Cardiac muscle cell (in vitro differentiated cells and primary cell): ENCODE data around the gene ZSCAN30. TPM values are rescaled to one million over a fixed set of nuclear protein-coding genes. Genes with fewer than 3 reads are reported as not detected.

Source experiments
- DNase-seq, 2 donors: peaks; one replicate each; pipeline versions ENCODE4 v3.0.0 to v3.0.0-alpha.2; 2010 to 2017; ENCODE audit warnings: low read depth in 1 of 2, low spot score in 1 of 2
- H3K27ac ChIP-seq: fragments of 200-600 bp; sonication (generic); 2 replicates; pipeline ENCODE4 v1.5.1; 2016
- H3K27me3 ChIP-seq: fragments of 200-600 bp; sonication (generic); 2 replicates; pipeline ENCODE4 v1.6.0; 2016; ENCODE audit warnings: control low read depth
- H3K36me3 ChIP-seq: fragments of 200-600 bp; sonication (generic); 2 replicates; pipeline ENCODE4 v1.5.1; 2016; ENCODE audit warnings: control low read depth
- H3K4me1 ChIP-seq: fragments of 200-600 bp; sonication (generic); 2 replicates; pipeline ENCODE4 v1.8.1; 2017; ENCODE audit warnings: low read depth, mild to moderate bottlenecking, mixed run types
- H3K4me3 ChIP-seq: fragments of 200-600 bp; sonication (generic); 2 replicates; pipeline ENCODE4 v1.5.1; 2016; ENCODE audit warnings: mild to moderate bottlenecking
- H3K9me3 ChIP-seq: fragments of 200-600 bp; sonication (generic); 2 replicates; pipeline ENCODE4 v1.5.1; 2017; ENCODE audit warnings: low read depth, mild to moderate bottlenecking, control low read depth
- CTCF ChIP-seq: IDR thresholded peaks from 2 replicates; pipeline ENCODE4 v1.5.1; 2012; ENCODE audit warnings: low read depth, mild to moderate bottlenecking, low read length
- polyA plus RNA-seq: library from polyadenylated mRNA; unstranded; fragments of >200 nt; fragmentation: Nextera tagmentation; extraction: Ambion mirVana; gene quantifications from 2 replicates; pipeline ENCODE4 v1.2.1, GENCODE V29; 2016
- total RNA-seq: library from RNA; depleted of rRNA; stranded (reverse); fragments of >200 nt; gene quantifications from 2 replicates; pipeline ENCODE4 v1.2.3, GENCODE V29; 2016

Gene ZSCAN30
- total and polyA plus RNA-seq, 2 experiments from 2014 or later = 19.5 to 29.5 TPM

- peaks cover under 1% of the 10 kb centered on the region for H3K36me3 ChIP-seq
- TF ChIP-seq CTCF = no peak
- no peaks in the 10 kb centered on the region for H3K9me3 ChIP-seq
- no peak for DNase-seq
- no peaks in the 10 kb centered on the region for H3K4me1 ChIP-seq
- H3K27me3 ChIP-seq = no peaks in the 10 kb centered on the region
- H3K27ac ChIP-seq = no peak overlapping the region
- H3K4me3 ChIP-seq = no peak overlapping the region
These were observed 22.2 kb downstream of the ZSCAN30 start for GRCh38 chr18:35267809-35268208.

DNA sequence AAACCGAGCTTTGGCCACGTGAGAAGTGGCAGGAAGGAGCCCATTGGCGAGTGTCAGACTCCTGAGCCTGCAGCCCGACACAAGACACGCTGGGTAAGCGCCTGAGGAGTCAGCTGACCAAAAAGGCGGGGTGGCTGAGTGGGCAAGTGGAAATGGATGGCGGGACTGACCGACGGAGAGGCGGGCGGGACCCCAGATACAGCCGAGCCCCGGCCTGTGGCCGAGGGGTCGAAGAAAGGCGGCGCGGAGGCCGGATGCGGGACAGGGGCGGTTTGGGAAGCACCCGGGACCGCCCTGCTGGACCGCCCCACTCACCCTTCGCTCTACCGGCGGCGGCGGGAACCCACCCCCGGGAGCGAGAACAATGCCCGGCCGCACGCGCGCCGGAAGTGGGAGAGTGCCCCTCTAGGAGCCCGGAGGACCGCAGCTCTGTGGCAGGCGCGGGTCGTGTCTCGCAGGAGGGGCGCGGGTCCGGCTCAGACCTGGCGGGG lies 22.8 kb downstream of the ZSCAN30 start:
- H3K4me3 ChIP-seq = no peak overlapping the region
- H3K9me3 ChIP-seq = no peaks in the 10 kb centered on the region
- TF ChIP-seq CTCF = no peak
- no peaks in the 10 kb centered on the region for H3K27me3 ChIP-seq
- H3K27ac ChIP-seq = no peak overlapping the region
- H3K36me3 ChIP-seq = peaks cover 3% of the 10 kb centered on the region
- H3K4me1 ChIP-seq = no peaks in the 10 kb centered on the region
- DNase-seq = peak in 1 of 2 donors; percentile 83

GRCh38 chr18:35264409-35264808 lies 25.6 kb downstream of the ZSCAN30 start:
- Histone ChIP-seq H3K9me3 (no peaks in the 10 kb centered on the region), H3K4me1 (no peaks in the 10 kb centered on the region), H3K36me3 (peaks cover 7% of the 10 kb centered on the region), H3K27ac (no peak overlapping the region), H3K27me3 (no peaks in the 10 kb centered on the region), H3K4me3 (no peak overlapping the region)
- no peak for TF ChIP-seq CTCF
- DNase-seq = no peak

GRCh38 chr18:35256947-35257346 lies 33.1 kb downstream of the ZSCAN30 start:
- H3K4me3 ChIP-seq = no peak overlapping the region
- H3K9me3 ChIP-seq = no peaks in the 10 kb centered on the region
- no peak for DNase-seq
- H3K36me3 ChIP-seq = peaks cover 22% of the 10 kb centered on the region
- no peak overlapping the region for H3K27ac ChIP-seq
- H3K27me3 ChIP-seq = no peaks in the 10 kb centered on the region
- no peaks in the 10 kb centered on the region for H3K4me1 ChIP-seq
- TF ChIP-seq CTCF = no peak

DNA sequence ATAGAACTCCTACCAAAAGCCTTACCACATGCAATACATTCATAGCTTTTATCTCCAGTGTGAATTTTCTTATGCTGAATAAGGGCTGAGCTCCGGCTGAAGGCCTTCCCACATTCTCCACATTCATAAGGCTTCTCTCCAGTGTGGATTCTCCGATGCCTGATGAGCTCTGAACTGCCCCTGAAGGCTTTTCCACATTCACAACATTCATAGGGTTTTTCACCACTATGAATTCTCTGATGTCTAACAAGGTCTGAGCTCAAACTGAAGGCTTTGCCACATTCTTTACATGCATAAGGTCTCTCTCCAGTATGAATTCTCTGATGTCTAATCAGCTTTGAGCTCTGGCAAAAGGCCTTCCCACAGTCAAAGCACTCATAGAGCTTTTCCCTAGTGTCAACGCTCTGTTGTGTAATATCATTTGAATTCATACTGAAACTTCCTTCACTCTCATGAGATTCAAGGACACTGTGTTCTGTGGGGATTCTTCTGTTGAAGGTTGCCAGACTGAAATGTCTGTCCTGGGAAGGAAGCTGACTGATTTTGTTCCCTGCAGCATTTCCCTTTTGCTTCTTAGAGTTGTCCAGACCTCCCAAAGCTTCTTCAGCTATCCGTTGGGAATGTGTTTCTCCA lies 36.3 kb downstream of the ZSCAN30 start:
- Histone ChIP-seq H3K4me3 (no peak overlapping the region), H3K9me3 (no peaks in the 10 kb centered on the region), H3K27me3 (no peaks in the 10 kb centered on the region), H3K27ac (no peak overlapping the region), H3K4me1 (no peaks in the 10 kb centered on the region), H3K36me3 (peaks cover 19% of the 10 kb centered on the region)
- DNase-seq = no peak
- TF ChIP-seq CTCF = no peak
